Left cardiac atrium (tissue), 2 donors: ENCODE data around the gene TIMM17A. TPM values are rescaled to one million over a fixed set of nuclear protein-coding genes. Genes with fewer than 3 reads are reported as not detected.

Experiments used
- microRNA-seq, 2 donors: library from miRNA; unstranded; fragments of <30 nt; microRNA quantifications; one replicate each; pipeline ENCODE4 v1.2.0, GENCODE V29; 2020
- total RNA-seq, 2 donors: library from RNA; stranded (reverse); fragmentation: NEBNext Ultra II Directional; extraction: Animal tissue kit (Norgen Biotek cat#: 25700); gene quantifications; one replicate each; pipeline ENCODE4 v1.2.1, GENCODE V29; 2021
- donor health status: DM: no; HTN: yes; CAD: no; lungs with severe emphysema.
- donor health status: DM: yes; HTN: yes; CAD: no.

Gene TIMM17A
- total RNA-seq, 2 donors from 2014 or later: 64.7 to 94.4 TPM

Small RNAs within 50 kb of the gene (microRNA-seq; reads per million reads assigned to microRNA genes)
- 0 to 0.27 reads per million in 2 donors for gene MIR6740

Other genes starting within 250 kb of the TIMM17A start
- gene IPO9, start 126.3 kb upstream of the TIMM17A start, total RNA-seq: 10 to 100 TPM; 25.8 to 26.6 TPM
- 10 to 100 TPM; 47.5 to 49.0 TPM for gene SHISA4, start 66.6 kb upstream of the TIMM17A start, total RNA-seq
- 10 to 100 TPM; 21.3 to 36.2 TPM for gene LMOD1, start 9.0 kb upstream of the TIMM17A start, total RNA-seq
- gene RNPEP, start 27.1 kb downstream of the TIMM17A start, total RNA-seq: 10 to 100 TPM; 22.6 to 25.2 TPM
- gene ELF3, start 55.1 kb downstream of the TIMM17A start, total RNA-seq: 1 to 10 TPM in 1 of 2 donors, under 1 TPM in 1; 0.59 to 8.5 TPM
- gene GPR37L1, start 167.4 kb downstream of the TIMM17A start, total RNA-seq: under 1 TPM; 0.05 to 0.21 TPM
- 10 to 100 TPM; 55.6 to 79.8 TPM for gene ARL8A, start 189.2 kb downstream of the TIMM17A start, total RNA-seq
- 1 to 10 TPM; 1.3 to 1.9 TPM for gene PTPN7, start 205.1 kb downstream of the TIMM17A start, total RNA-seq
- 1 to 10 TPM; 6.0 to 6.1 TPM for gene LGR6, start 238.3 kb downstream of the TIMM17A start, total RNA-seq